ENCODE measurements around the gene ENAH.

GRCh38 chr1:225660544-225660946 lies 7.6 kb upstream of the ENAH start:
- no peak for TF ChIP-seq POLR2AphosphoS5 (IDR thresholded peaks at IDR 0.05)
- TF ChIP-seq POLR2A (IDR thresholded peaks at IDR 0.05): no peak

Data from gastroesophageal sphincter (tissue), 2 donors.